Measurements from ENCODE around the gene PROX2. TPM values are rescaled to one million over a fixed set of nuclear protein-coding genes. Genes with fewer than 3 reads are reported as not detected.

The PROX2 gene
- total and polyA plus RNA-seq, 4 donors: 0.06 to 3.9 (median 1.3) TPM; not detected in 1

- Histone ChIP-seq H3K27me3 (ENCODE audit: control insufficient read depth, insufficient read depth, low read length) (no peaks in the 10 kb centered on the region), H3K27ac (ENCODE audit: low read depth, low read length) (no peak overlapping the region), H3K4me3 (ENCODE audit: low read depth, low read length) (no peak overlapping the region), H3K36me3 (ENCODE audit: control insufficient read depth, insufficient read depth, low read length) (peaks cover 71% of the 10 kb centered on the region), H3K4me1 (ENCODE audit: control insufficient read depth, insufficient read depth, low read length) (no peaks in the 10 kb centered on the region), H3K9me3 (ENCODE audit: control insufficient read depth, insufficient read depth, low read length) (no peaks in the 10 kb centered on the region)
- DNase-seq (ENCODE audit: low read depth in 4 of 6, low spot score in 6 of 6): no peak
- 91% methylated on average over 4 of the region's 5 CpGs for WGBS (ENCODE audit: insufficient coverage)
These were observed 22.7 kb upstream of the PROX2 start for GRCh38 chr14:74898694-74899093.

GRCh38 chr14:74898083-74898482 lies 22.1 kb upstream of the PROX2 start:
- H3K9me3 ChIP-seq (ENCODE audit: control insufficient read depth, insufficient read depth, low read length): no peaks in the 10 kb centered on the region
- H3K36me3 ChIP-seq (ENCODE audit: control insufficient read depth, insufficient read depth, low read length): peaks cover 73% of the 10 kb centered on the region
- no peak overlapping the region for H3K4me3 ChIP-seq (ENCODE audit: low read depth, low read length)
- no peak overlapping the region for H3K27ac ChIP-seq (ENCODE audit: low read depth, low read length)
- no peaks in the 10 kb centered on the region for H3K4me1 ChIP-seq (ENCODE audit: control insufficient read depth, insufficient read depth, low read length)
- no peaks in the 10 kb centered on the region for H3K27me3 ChIP-seq (ENCODE audit: control insufficient read depth, insufficient read depth, low read length)
- DNase-seq (ENCODE audit: low read depth in 4 of 6, low spot score in 6 of 6): no peak
- no CpG with 5 or more reads among the region's 2 CpGs for WGBS (ENCODE audit: insufficient coverage)

- DNase-seq (ENCODE audit: low read depth in 4 of 6, low spot score in 6 of 6): no peak
- no peaks in the 10 kb centered on the region for H3K4me1 ChIP-seq (ENCODE audit: control insufficient read depth, insufficient read depth, low read length)
- no peaks in the 10 kb centered on the region for H3K27me3 ChIP-seq (ENCODE audit: control insufficient read depth, insufficient read depth, low read length)
- H3K9me3 ChIP-seq (ENCODE audit: control insufficient read depth, insufficient read depth, low read length): no peaks in the 10 kb centered on the region
- H3K36me3 ChIP-seq (ENCODE audit: control insufficient read depth, insufficient read depth, low read length): peaks cover 73% of the 10 kb centered on the region
- no peak overlapping the region for H3K27ac ChIP-seq (ENCODE audit: low read depth, low read length)
- H3K4me3 ChIP-seq (ENCODE audit: low read depth, low read length): no peak overlapping the region
- WGBS (ENCODE audit: insufficient coverage): 95% methylated on average over 3 of the region's 4 CpGs
These were observed 21.7 kb upstream of the PROX2 start for GRCh38 chr14:74897642-74898041.

GRCh38 chr14:74896400-74896799 lies 20.5 kb upstream of the PROX2 start:
- no peaks in the 10 kb centered on the region for H3K9me3 ChIP-seq (ENCODE audit: control insufficient read depth, insufficient read depth, low read length)
- WGBS (ENCODE audit: insufficient coverage): 86% methylated on average over 2 of the region's 3 CpGs

GRCh38 chr14:74893614-74894091 lies 17.7 kb upstream of the PROX2 start:
- Histone ChIP-seq H3K27ac (ENCODE audit: low read depth, low read length) (no peak overlapping the region), H3K27me3 (ENCODE audit: control insufficient read depth, insufficient read depth, low read length) (no peaks in the 10 kb centered on the region), H3K4me3 (ENCODE audit: low read depth, low read length) (no peak overlapping the region), H3K4me1 (ENCODE audit: control insufficient read depth, insufficient read depth, low read length) (no peaks in the 10 kb centered on the region), H3K9me3 (ENCODE audit: control insufficient read depth, insufficient read depth, low read length) (no peaks in the 10 kb centered on the region), H3K36me3 (ENCODE audit: control insufficient read depth, insufficient read depth, low read length) (peaks cover 59% of the 10 kb centered on the region)
- DNase-seq (ENCODE audit: low read depth in 4 of 6, low spot score in 6 of 6): no peak
- WGBS (ENCODE audit: insufficient coverage): 100% methylated on average over 3 of the region's 4 CpGs

More at GRCh38 chr14:74896400-74896799, 20.5 kb upstream of the PROX2 start:
- Histone ChIP-seq H3K36me3 (ENCODE audit: control insufficient read depth, insufficient read depth, low read length) (peaks cover 66% of the 10 kb centered on the region), H3K27me3 (ENCODE audit: control insufficient read depth, insufficient read depth, low read length) (no peaks in the 10 kb centered on the region), H3K27ac (ENCODE audit: low read depth, low read length) (no peak overlapping the region), H3K4me1 (ENCODE audit: control insufficient read depth, insufficient read depth, low read length) (no peaks in the 10 kb centered on the region), H3K4me3 (ENCODE audit: low read depth, low read length) (no peak overlapping the region)
- DNase-seq (ENCODE audit: low read depth in 4 of 6, low spot score in 6 of 6): no peak

GRCh38 chr14:74892745-74893144 lies 16.8 kb upstream of the PROX2 start:
- no peak for DNase-seq (ENCODE audit: low read depth in 4 of 6, low spot score in 6 of 6)
- Histone ChIP-seq H3K27ac (ENCODE audit: low read depth, low read length) (no peak overlapping the region), H3K4me1 (ENCODE audit: control insufficient read depth, insufficient read depth, low read length) (no peaks in the 10 kb centered on the region), H3K4me3 (ENCODE audit: low read depth, low read length) (no peak overlapping the region), H3K36me3 (ENCODE audit: control insufficient read depth, insufficient read depth, low read length) (peaks cover 51% of the 10 kb centered on the region), H3K9me3 (ENCODE audit: control insufficient read depth, insufficient read depth, low read length) (no peaks in the 10 kb centered on the region), H3K27me3 (ENCODE audit: control insufficient read depth, insufficient read depth, low read length) (no peaks in the 10 kb centered on the region)
- 92% methylated on average over 2 of the region's 5 CpGs for WGBS (ENCODE audit: insufficient coverage)

GRCh38 chr14:74891870-74892269 lies 15.9 kb upstream of the PROX2 start:
- H3K27me3 ChIP-seq (ENCODE audit: control insufficient read depth, insufficient read depth, low read length): no peaks in the 10 kb centered on the region
- peaks cover 51% of the 10 kb centered on the region for H3K36me3 ChIP-seq (ENCODE audit: control insufficient read depth, insufficient read depth, low read length)
- no peak for DNase-seq (ENCODE audit: low read depth in 4 of 6, low spot score in 6 of 6)
- no peaks in the 10 kb centered on the region for H3K9me3 ChIP-seq (ENCODE audit: control insufficient read depth, insufficient read depth, low read length)
- no peaks in the 10 kb centered on the region for H3K4me1 ChIP-seq (ENCODE audit: control insufficient read depth, insufficient read depth, low read length)
- H3K27ac ChIP-seq (ENCODE audit: low read depth, low read length): no peak overlapping the region
- H3K4me3 ChIP-seq (ENCODE audit: low read depth, low read length): no peak overlapping the region
- WGBS (ENCODE audit: insufficient coverage): 100% methylated on average over 4 of the region's 6 CpGs

GRCh38 chr14:74890262-74890661 lies 14.3 kb upstream of the PROX2 start:
- Histone ChIP-seq H3K4me1 (ENCODE audit: control insufficient read depth, insufficient read depth, low read length) (no peaks in the 10 kb centered on the region), H3K4me3 (ENCODE audit: low read depth, low read length) (no peak overlapping the region), H3K27me3 (ENCODE audit: control insufficient read depth, insufficient read depth, low read length) (no peaks in the 10 kb centered on the region), H3K27ac (ENCODE audit: low read depth, low read length) (no peak overlapping the region), H3K9me3 (ENCODE audit: control insufficient read depth, insufficient read depth, low read length) (no peaks in the 10 kb centered on the region), H3K36me3 (ENCODE audit: control insufficient read depth, insufficient read depth, low read length) (peaks cover 51% of the 10 kb centered on the region)
- WGBS (ENCODE audit: insufficient coverage): 98% methylated on average over 5 of the region's 6 CpGs
- DNase-seq (ENCODE audit: low read depth in 4 of 6, low spot score in 6 of 6): no peak

GRCh38 chr14:74888164-74889158 lies 12.5 kb upstream of the PROX2 start:
- Histone ChIP-seq H3K9me3 (ENCODE audit: control insufficient read depth, insufficient read depth, low read length) (no peaks in the 10 kb centered on the region), H3K36me3 (ENCODE audit: control insufficient read depth, insufficient read depth, low read length) (peaks cover 37% of the 10 kb centered on the region), H3K4me3 (ENCODE audit: low read depth, low read length) (no peak overlapping the region), H3K4me1 (ENCODE audit: control insufficient read depth, insufficient read depth, low read length) (no peaks in the 10 kb centered on the region), H3K27ac (ENCODE audit: low read depth, low read length) (no peak overlapping the region), H3K27me3 (ENCODE audit: control insufficient read depth, insufficient read depth, low read length) (no peaks in the 10 kb centered on the region)
- WGBS (ENCODE audit: insufficient coverage): 92% methylated on average over 6 of the region's 12 CpGs
- DNase-seq (ENCODE audit: low read depth in 4 of 6, low spot score in 6 of 6): no peak

- Histone ChIP-seq H3K4me1 (ENCODE audit: control insufficient read depth, insufficient read depth, low read length) (peaks cover 9% of the 10 kb centered on the region), H3K4me3 (ENCODE audit: low read depth, low read length) (no peak overlapping the region), H3K27me3 (ENCODE audit: control insufficient read depth, insufficient read depth, low read length) (no peaks in the 10 kb centered on the region), H3K27ac (ENCODE audit: low read depth, low read length) (no peak overlapping the region), H3K36me3 (ENCODE audit: control insufficient read depth, insufficient read depth, low read length) (peaks cover 24% of the 10 kb centered on the region), H3K9me3 (ENCODE audit: control insufficient read depth, insufficient read depth, low read length) (no peaks in the 10 kb centered on the region)
- DNase-seq (ENCODE audit: low read depth in 4 of 6, low spot score in 6 of 6): no peak
- WGBS (ENCODE audit: insufficient coverage): 33% methylated on average over 1 of the region's 3 CpGs
These were observed 10.1 kb upstream of the PROX2 start for GRCh38 chr14:74886001-74886400.

All from spinal cord (tissue), 10 donors.